NCI-H1092 (cell line): ENCODE data around the gene SLC7A4.

Source experiments
- DNase-seq: peaks from one replicate; lab custom pipeline; 2025; lab: John Stamatoyannopoulos, UW

The SLC7A4 gene

GRCh38 chr22:20986365-20986764 lies 46.0 kb downstream of the SLC7A4 start:
- DNase-seq: no peak

GRCh38 chr22:20985720-20986119 lies 46.6 kb downstream of the SLC7A4 start:
- no peak for DNase-seq

- no peak for DNase-seq
Measured at GRCh38 chr22:20983081-20983771, 49.1 kb downstream of the SLC7A4 start.

GRCh38 chr22:20982563-20982882 lies 49.8 kb downstream of the SLC7A4 start:
- no peak for DNase-seq

- DNase-seq: peak; percentile 63
Measured at GRCh38 chr22:20981787-20982562, 50.4 kb downstream of the SLC7A4 start, which contains the start of gene LZTR1. Gene LZTR1 (plus strand): TSS chr22:20982297. CDS start chr22:20982372, 75 bp downstream.

GRCh38 chr22:20980938-20981722 lies 51.2 kb downstream of the SLC7A4 start:
- no peak for DNase-seq

GRCh38 chr22:20980523-20980922 lies 51.8 kb downstream of the SLC7A4 start:
- no peak for DNase-seq

GRCh38 chr22:20979940-20980453 lies 52.4 kb downstream of the SLC7A4 start:
- no peak for DNase-seq

- no peak for DNase-seq
Measured at GRCh38 chr22:20979243-20979809, 53.0 kb downstream of the SLC7A4 start.
